Stimulated activated CD4-positive, alpha-beta T cell treated with anti-CD3 and anti-CD28 coated beads, Interleukin-15, amount 100 ng/mL, for 1 hour (primary cell): Measurements from ENCODE around the gene TMEM135.

Source experiments
- DNase-seq, 2 donors: peaks; one replicate each; pipeline ENCODE4 v3.0.0-alpha.2; 2020; ENCODE audit warnings: low read depth in 1 of 2, low spot score in 1 of 2

TMEM135 gene

GRCh38 chr11:87190071-87190470, 152.3 kb downstream of the TMEM135 start:
- no peak for DNase-seq

DNA sequence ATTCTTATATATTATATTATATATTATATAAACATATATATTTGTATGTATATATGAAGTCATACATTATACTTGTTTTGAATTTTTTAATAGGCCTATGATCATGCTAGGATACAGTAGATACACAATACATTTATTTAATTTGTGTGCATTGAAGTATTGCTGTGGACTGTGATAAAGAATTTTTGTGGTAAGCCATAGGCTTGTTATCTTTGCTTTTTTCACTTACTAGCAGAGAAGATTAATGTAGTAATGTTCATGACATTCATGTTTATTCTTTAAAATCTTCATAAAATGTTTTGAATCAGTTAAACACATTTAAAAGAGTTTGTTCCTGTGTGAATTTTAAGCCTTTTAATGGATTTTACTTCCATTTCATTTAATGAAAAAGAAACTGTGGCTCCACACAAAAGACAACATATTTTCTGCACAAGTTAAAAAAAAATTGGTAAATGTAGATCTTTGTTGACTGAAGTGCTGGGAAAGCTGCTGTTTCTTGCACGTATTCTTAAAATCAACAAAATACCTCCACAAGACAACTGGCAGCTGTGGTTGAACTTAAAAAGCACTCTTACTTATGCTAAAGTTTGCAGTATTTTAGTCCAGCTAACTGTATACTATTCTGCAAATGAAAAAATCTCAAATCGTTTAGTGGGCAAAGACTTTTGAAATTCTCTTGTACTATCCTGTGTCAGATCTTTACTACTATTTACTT, 156.2 kb downstream of the TMEM135 start:
- DNase-seq: no peak

- DNase-seq: no peak
These were observed 157.5 kb downstream of the TMEM135 start for GRCh38 chr11:87194985-87195820.

- DNase-seq: no peak
These were observed 160.6 kb downstream of the TMEM135 start for GRCh38 chr11:87198266-87198881.

DNA sequence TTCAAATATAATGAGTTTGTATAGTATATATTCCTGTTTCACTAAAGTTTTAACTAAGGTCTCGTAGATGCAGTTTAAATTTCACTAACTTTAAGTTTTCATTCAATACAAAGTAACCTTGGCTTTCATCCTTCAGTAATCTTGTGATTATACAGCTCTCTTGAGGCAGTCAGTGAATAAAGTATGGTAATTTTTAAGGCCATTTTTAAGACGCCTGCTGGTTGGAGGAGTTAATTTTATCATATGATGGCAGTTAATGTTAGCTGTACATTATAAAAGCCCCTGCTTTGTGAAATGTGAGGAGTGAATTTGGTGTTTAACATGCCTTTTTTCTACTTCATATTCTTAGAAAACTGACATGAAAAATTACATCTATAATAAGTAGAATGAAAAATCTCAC, 163.6 kb downstream of the TMEM135 start:
- no peak for DNase-seq

DNA sequence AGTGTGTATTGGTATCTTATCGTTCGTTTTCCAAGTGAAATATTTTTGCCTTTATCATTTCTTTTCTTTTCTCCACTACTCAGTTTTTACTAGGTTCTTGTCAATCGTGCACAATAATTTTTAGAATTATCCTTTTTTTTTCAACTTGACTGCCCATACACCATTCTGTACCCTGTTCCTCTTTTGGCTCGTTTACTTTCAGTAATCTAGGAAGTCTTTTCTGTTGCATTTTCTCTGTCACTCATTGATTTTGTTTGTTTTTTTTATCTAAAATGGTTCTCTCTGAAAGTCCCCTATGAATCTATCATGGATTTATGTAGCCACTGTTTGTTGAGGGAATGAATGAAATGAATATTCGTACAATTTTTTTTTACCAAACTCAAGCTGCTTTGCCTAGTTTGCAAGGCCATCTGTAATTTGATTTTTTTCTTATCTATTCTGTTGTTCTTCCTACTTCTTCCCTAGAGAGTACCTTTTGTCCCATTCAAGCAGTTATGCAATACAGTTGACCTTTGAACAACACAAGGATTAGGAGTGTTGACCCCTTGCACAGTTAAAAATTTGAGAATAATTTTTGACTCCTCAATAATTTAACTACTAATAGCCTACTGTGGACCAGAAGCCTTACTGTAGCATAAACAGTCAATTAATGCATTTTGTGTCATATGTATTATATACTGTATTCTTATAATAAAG, 166.3 kb downstream of the TMEM135 start:
- DNase-seq: no peak

DNA sequence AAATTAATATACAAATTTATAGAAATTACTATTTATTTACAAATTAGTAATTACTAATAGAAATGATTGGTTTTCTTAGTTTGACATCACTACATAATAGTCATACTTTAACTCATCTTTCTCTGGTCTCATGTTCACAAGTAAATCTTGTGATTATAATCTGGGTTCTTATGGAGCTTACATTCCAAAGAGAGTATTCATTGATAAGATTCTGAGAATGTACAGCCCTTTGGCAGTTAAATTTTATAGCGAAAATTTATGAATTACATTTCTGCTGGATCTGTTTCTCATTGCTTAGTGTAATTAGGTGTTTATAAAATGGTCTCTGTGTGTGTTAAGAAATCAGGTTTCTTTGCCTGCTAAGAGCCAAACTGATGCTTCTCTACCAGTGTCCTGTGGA, 175.2 kb downstream of the TMEM135 start:
- no peak for DNase-seq

GRCh38 chr11:87213444-87213843, 175.7 kb downstream of the TMEM135 start:
- no peak for DNase-seq

GRCh38 chr11:87215236-87215635, 177.5 kb downstream of the TMEM135 start:
- no peak for DNase-seq

DNA sequence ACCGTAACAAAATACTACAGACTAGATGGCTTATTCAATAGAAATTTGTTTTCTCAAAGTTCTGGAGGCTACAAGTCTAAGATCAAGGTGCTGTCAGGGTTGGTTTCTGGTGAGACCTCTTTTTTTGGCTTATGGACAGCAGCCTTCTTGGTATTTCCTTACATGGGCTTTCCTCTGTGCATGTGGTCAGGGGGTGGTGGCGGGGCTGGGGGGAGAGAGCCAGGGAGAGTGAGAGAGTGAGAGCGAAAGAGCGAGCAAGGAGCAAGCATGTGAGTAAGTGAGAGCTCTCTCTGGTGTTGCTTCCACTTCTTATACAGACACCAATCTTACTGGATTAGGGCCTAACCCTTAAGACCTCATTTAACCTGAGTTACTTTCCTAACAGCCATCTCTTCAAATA, 181.5 kb downstream of the TMEM135 start:
- DNase-seq: no peak

GRCh38 chr11:87223816-87224215, 186.1 kb downstream of the TMEM135 start:
- DNase-seq: no peak

GRCh38 chr11:87224486-87224885, 186.8 kb downstream of the TMEM135 start:
- DNase-seq: no peak

DNA sequence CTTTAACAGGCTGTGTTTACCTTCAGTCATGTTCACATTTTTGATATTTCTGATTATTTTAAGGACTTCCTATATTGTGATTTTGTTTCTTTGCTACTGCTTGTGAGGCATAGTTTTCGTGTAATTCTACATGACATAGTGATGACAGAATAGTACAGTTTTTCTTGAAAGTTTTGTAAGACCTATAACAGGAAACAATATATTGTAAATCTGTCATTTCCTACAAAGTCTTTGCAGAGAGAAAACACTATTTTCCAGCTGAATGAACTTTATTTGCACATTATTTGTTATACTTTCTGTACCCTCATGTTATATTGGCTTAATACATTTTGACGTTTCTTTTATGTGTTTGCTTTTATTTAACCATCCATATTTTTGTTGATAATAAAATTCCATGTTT, 191.1 kb downstream of the TMEM135 start:
- DNase-seq: no peak

GRCh38 chr11:87230995-87231394, 193.3 kb downstream of the TMEM135 start:
- DNase-seq: no peak

- DNase-seq: no peak
These were observed 194.6 kb downstream of the TMEM135 start for GRCh38 chr11:87232320-87232719.

- no peak for DNase-seq
These were observed 197.6 kb downstream of the TMEM135 start for GRCh38 chr11:87235366-87235765.

DNA sequence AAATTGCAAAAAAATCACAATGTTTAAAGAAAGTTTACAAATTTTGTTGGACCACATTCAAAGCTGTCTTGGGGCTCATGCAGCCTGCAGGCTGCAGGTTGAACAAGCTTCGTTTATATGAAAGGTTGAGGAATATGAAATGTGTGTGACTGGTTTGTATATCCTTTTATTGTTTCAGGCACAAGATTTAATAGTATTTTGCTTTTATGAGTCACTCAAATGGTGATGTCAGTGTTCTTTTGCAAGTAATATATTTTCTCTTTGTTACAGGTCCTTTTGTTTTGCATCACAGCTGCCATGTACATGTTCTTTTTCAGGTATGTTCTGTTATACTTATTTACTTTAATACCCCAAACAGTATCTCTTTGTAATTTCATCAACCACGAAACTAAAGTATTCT, 198.6 kb downstream of the TMEM135 start:
- no peak for DNase-seq

GRCh38 chr11:87239001-87239400, 201.3 kb downstream of the TMEM135 start:
- no peak for DNase-seq

- DNase-seq: no peak
These were observed 201.8 kb downstream of the TMEM135 start for GRCh38 chr11:87239531-87239930.

DNA sequence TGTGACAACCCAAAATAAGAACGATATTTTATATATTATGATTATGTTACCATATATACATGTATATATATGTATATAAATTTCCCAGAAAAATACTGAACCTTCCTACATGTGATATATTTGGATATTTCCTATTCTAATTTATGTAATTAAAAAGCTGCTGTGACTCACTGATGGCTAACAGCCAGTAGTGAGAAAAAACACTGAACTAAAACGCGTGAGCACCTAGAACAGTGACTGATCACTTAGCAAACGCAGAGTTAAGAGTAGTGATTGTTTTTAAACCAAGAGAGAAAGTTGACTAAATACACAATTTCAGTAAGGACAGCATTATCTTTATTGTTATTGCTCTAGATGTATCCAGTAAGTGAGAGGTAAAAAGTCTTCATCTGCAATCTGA, 213.8 kb downstream of the TMEM135 start:
- DNase-seq: no peak

- no peak for DNase-seq
These were observed 215.1 kb downstream of the TMEM135 start for GRCh38 chr11:87252869-87253268.

GRCh38 chr11:87254562-87254961, 216.8 kb downstream of the TMEM135 start:
- DNase-seq: no peak
